NCI-H2227 (cell line): ENCODE measurements around the gene TIGD1.

Source experiments
- DNase-seq: peaks from one replicate; lab custom pipeline; 2025; ENCODE audit not compliant: unreplicated experiment; lab: John Stamatoyannopoulos, UW

TIGD1 gene

DNA sequence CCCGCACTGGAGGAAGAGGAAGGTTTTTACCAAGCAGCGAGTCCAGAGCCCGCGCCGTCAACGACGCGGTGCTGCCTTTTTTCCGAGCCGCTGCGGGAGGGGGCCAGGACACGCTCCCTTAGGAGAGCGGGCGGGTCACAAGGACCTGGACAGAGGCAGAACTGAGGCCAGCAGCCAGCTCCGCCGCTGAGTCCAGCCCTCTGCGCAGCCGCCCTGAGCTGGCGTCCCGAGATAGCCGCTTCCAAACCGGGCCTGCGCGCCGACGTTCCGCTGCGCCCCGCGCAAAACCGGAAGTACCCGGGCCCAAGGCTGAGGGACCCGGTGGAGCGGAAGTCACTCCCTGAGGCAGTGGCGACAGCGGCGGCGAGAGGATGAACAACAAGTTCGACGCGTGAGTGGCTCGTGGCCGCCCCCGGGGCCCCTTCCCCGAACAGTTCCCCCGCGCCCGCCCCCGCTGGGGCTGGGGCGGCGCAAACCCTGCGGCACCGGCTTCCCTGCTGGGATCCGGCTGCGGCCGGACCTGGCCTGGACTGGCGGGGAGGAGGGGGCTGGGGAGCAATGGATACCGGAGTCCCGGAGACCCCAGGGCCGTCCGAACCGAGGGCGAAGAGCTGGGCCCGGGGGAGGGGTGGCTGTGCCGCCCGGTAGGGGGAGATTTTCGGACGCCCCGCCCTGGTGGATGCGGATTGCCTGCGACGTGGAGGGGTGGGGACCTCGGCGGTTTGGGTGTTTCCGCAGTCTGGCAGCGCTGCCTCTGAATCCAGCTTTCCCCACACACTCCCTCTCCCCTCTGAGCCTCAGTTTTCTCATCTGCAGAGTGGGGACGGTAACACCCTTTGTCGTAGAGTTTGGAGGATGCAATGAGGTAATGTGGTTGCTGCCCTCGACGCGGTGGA lies at the start of gene TIGD1, which contains the start of gene EIF4E2:
TIGD1 (minus strand) TSS at position 204 of the 896 bp plus-strand sequence. CDS start 675 bp downstream, outside the sequence.
EIF4E2 (plus strand) TSS at position 336 of the 896 bp plus-strand sequence; CDS start at position 372, 36 bp downstream.
- peak; percentile 97 for DNase-seq

DNA sequence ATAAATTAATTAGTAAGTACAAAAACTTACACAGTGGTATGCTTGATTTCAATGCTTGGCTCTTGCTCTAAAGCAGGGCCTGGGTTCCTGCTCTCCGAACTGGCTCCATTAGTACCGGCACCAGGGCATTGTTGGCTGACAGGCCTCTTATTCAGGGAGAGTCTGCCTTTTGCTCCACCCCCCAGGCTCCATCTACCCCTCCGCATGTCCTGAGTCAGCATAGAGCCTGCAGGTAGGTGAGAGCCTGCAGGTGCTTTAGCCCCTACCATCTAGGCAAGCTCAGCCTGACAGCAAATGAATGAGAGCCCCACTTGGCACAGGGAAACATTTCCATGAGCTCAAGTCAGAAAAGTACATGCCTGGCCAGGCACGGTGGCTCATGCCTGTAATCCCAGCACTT lies 47.9 kb upstream of the TIGD1 start:
- no peak for DNase-seq

DNA sequence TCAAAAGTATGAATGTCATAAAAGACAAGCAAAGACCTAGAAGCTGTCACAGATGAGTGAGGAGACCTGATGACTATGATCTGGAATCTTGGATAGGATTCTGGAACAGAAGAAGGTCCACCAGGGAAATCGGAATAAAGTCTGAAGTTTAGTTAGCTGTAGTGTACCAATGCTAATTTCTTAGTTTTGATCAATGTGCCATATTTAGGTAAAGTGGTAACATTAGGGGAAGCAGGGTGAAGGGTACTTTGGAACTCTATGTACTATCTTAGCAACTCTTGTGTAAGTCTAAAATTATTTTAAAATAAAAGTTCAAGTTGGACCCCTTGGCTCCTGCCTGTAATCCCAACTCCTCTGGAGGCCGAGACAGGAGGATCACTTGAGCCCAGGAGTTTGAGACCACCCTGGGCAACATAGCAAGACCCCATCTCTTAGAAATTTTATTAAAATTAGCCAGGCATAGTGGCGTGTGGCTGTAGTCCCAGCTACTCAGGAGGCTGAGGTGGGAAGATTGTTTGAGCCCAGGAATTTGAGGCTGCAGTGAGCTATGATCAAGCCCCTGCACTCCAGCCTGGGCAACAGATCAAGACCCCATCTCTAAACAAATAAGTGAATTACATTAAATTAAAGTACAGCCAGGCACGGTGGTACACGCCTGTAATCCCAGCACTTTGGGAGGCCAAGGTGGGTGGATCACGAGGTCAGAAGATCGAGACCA lies 47.2 kb upstream of the TIGD1 start:
- no peak for DNase-seq

DNA sequence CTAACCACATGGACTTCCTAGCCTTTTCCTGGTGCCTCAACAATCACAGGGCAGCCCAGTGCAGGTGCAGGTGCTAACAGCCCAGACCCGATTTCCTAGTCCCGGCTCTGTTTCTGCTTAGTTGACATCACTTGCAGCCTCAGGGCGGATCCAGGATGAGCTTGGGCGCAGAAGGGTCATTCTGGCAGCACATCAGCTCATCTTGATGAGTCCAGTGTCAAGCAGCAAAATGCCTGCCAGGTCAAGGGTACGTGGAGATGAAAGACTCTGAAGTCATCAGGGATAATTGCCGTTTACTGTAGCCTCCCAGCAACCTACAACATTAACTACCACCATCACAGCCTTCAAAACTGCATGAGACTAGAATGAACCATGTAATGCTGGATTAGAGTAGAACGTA lies 43.6 kb upstream of the TIGD1 start:
- DNase-seq, result peak; percentile 77

DNA sequence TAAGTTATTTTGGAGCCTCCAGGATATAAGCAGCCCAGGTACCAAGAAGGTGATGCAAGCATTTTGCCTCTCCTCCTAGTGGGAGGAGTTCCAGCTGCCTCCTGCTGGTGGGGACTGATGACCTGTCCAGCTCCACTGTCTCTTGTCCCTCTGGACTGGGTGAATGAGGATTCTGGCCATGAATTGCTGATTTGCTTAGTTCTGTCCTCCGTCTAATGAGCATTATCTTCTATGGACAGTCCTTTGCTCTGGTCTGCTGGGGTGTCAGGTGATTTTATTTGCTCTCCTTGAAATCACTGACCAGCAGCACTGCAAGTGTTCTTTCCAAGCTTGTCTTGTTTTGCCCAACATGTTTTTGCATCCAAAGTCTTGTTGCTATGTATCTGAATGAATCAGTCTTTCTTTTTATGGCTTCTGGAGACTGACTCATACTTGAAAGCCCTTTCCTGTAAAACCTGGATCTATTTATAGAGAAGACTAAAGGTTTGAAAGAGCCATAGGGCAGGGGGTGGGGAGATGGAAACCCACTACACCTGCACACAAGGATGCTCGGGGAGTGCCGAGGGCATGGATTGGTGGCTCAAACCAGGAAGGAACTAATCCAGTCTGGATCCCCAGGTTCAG lies 42.5 kb upstream of the TIGD1 start:
- no peak for DNase-seq

DNA sequence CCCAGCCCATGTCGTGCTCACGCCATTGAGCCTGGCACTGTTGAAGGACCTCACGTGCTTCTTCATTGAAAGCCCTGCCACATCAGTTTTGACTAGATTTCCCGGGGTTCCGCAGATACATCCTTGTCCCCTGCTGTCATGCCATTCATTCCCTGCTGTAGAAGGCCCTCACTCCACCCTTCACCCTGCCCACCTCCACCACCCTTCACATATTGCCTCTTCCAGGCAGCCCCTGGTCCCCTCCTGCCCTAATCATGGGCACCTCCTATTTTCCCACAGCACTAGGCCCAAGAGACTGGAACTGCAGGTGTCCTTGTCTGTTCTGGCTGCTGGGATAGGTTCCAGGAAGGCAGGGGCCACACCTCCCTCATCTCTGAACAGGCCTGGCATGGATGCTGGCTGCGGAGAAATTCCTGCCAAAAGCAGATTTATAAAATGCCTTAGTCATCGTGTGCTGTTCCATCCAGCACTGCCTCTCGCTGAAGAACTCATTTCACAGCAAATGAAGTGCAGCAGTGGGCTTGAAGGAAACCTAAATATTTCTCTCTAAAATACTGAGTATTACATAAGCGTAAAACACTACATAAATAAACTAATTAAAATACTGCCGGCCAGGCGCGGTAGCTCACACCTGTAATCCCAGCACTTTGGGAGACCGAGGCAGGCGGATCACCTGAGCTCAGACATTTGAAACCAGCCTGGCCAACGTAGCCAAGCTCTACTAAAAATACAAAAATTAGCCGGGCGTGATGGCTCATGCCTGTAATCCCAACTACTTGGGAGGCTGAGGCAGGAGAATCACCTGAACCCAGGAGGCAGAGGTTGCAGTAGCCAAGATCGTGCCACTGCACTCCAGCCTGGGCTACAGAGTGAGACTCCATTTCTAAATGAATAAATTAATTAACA lies 38.6 kb upstream of the TIGD1 start:
- DNase-seq, result no peak

DNA sequence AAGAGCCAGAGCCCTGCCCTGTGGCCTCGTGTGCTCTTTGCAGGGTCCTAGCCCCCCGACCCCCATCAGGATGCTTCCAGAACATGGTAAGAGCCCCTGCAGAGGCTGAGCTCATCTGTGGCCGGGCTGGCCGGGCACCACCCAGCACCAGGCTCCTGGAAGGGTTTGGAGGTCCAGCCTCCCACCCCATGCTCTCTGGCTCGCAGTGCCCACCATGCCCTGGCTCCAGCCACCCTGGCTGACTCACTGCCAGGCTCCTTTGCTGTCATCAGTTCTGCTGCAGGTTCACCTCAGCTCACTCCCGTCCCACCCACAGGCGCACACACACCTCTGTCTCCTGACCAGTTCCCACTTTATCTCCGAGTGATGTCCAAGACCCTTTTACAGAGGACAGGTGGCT lies 37.7 kb upstream of the TIGD1 start:
- DNase-seq, result no peak

DNA sequence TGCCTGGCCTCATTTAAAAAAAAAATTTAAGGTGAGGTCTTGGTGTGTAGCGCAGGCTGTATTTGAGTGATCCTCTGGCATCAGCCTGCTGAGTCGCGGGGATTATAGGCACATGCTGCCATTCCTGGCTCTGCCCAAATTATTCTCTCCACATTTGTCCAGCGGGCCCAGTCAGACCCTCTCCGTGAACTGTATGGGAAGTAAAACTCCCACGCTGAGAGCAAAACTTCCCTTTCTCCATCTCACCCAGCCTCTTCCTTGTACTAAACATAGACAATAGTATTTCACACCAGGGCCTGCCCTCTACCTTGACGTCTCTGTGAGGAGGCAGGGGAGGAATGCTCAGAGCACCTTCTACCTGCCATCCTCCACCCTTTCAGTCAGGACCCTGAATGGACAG lies 37.2 kb upstream of the TIGD1 start:
- DNase-seq, result no peak

DNA sequence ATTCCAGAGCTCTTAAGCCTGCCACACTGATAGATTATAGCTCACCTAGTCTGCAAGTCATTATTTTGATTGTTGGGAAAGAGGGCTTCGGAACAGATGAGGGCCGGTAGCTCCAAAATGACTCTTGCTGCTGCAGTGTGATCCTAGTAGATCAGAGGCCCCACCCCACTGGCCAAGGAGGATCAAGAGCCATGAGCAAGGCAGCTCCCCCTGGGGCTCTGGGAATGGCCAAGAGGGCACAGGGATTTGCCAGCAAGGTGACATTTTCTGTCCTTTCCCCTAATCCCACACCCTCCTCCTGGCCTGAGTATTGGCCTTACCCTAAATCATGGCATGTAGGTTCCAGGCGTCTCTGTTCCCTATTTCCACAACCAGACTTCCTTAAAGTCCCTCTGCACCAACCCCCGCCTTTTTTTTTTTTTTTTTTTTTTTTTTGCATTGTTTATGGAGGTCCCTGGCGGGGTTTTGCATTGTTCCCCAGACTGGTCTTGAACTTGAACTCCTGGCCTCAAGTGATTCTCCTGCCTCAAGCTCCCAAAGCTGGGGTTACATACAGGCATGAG lies 36.7 kb upstream of the TIGD1 start:
- no peak for DNase-seq

DNA sequence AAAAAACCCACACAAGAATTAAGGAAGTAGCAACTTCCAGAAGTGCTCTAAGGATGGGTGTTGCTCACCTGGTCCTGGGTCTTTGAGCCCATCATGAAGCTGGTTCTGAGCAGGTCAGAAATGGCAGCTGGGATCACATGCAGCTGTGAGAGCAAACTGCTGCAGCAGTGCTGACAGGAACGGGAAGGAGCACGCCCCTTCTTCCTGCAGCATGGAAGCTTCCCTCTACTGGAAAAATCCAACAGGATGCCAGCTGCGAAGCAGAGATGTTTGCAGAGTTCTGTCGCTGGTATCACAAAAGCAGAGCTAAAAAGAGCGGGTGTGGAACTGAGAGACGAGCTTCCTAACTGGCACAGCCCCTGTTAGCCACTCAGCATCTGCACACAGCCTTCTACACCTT lies 33.9 kb upstream of the TIGD1 start:
- no peak for DNase-seq

DNA sequence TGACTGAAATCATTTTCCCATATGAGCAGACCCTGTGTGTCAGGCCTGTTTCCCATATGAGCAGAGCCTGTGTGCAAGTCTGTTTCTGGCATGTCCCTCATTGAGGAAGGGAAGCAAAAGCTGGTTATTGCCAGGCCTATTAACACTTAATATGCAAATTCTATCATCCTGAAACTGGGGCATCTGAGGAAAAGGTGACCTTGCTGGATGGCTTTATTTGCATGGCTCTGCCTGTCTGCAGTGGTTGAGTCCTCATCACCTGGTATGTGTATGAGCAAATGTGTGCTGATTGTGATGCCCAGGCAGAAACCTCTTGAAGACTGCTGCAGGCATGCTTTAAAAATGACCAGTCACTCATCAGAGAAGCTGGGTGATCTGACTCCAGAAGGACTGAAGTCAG lies 31.4 kb upstream of the TIGD1 start:
- no peak for DNase-seq

DNA sequence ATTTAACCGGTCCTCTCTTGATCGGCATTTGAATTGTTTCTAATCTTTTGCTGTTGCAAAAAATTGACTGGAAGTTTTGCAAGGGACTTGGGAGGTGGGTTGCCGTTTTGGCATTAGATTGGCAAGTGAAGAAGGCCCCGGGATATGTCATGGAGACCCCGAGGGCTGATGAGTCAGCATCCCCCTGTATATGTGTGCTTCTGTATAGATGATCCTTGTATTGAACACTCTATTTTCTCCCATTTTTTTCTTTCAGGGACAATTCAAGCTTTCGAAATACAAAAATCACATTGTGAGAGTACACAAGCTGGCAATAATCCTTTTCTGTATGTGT lies 30.3 kb upstream of the TIGD1 start:
- DNase-seq, result no peak

DNA sequence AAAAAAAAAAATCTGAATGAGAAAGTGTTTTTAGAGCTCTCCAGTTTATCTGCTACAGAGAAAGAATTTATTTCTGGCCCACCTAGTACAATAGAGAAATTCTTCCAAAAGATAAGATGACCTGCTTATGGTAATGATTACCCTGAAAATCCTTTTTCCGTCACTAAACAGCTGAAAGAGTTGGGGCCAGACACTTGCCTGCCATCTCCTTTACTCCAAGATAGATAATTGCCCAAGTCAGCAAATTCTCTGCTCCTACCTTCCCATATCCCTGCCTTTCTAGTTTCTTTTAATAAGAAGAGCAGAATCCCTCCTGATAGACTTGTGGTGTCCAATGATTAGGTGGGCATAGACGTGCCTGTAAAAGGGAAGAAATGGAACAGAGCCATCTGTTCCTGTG lies 28.3 kb upstream of the TIGD1 start:
- DNase-seq, result no peak

DNA sequence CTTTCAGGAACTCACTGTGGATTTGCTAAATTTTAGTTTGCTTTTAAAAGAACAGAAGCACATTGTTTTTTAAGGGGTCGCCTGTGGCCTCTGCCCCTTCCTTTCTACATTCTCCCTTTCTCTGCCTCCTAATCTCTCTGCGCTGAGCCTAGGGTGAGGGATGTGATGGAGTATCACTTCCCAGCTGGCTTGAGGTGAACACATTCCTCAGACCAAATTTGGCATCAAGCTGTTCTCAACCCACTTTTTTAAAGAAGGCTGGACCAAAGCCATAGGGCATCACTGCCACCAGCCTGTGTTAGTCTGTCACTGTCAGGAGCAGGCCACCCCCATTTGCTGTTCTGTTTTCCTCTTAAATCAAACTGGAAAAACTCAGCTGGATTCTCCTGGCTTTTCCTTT lies 27.5 kb upstream of the TIGD1 start:
- no peak for DNase-seq

DNA sequence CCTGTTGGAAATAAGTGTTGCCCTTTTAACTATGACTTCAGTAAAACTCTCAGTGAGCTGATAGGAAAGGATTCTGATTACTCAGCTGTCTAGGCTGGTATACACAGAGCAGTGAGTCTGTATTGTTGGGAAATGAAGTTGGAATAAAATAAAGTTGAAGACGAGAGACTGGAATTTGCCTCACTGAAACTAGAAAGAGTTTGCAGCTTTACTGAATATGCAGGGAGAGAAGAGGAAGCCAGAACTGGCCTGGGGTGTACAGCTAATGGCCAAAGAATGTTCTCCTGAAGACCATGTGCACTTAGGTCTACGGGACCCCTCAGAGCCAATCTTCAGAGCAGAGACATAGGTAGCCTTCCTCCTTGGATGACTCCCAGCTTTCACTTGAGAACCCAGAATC lies 26.6 kb upstream of the TIGD1 start:
- DNase-seq, result no peak

DNA sequence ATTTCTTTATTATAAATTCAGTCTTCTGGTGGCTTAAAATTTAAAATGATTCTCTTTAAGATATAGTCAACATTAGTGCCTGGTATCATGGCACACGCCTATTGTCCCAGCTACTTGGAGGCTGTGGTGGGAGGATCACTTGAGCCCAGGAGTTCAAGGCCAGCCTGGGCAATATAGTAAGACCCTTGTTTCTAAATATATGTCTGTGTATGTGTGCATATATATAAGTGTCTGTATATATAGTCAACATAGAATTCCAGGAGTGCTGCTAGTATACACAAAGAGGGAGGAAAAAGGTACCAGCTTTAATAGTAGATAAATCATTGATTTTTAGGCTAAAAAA lies 25.0 kb upstream of the TIGD1 start:
- DNase-seq, result no peak

DNA sequence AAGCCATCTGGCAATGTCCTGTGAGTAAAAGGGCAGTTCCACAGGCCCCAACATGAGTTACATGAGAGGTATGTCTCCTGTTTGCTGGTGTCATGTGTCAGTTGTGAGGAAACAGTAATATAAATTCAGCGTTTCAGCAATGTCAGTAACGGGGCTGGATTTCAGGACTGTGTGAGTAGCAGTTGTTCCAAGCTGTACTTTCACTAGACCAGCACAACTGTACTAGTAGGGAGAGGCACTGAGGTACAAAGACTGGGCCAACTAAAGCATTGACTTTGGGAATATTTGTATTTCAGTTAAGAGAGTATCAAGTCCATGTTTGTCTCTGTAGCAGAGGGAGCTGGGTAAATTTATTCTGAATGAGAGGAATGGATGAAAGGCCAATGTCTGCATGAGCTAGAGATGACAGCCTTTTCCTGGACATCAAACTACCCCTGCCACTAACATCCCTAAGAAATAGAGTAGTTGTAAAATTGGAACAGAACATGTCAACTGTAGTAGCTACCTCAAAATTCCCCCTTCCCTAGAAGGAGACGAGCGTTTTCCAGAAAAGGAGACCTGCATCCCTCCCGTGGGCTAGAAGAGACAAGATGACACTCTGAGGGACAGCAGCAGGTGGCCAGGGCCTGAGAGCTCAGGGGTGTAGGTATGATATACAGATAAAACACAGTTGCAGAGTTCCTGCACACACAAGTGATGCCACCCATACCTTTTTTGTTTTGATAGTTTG lies 24.5 kb upstream of the TIGD1 start:
- no peak for DNase-seq

DNA sequence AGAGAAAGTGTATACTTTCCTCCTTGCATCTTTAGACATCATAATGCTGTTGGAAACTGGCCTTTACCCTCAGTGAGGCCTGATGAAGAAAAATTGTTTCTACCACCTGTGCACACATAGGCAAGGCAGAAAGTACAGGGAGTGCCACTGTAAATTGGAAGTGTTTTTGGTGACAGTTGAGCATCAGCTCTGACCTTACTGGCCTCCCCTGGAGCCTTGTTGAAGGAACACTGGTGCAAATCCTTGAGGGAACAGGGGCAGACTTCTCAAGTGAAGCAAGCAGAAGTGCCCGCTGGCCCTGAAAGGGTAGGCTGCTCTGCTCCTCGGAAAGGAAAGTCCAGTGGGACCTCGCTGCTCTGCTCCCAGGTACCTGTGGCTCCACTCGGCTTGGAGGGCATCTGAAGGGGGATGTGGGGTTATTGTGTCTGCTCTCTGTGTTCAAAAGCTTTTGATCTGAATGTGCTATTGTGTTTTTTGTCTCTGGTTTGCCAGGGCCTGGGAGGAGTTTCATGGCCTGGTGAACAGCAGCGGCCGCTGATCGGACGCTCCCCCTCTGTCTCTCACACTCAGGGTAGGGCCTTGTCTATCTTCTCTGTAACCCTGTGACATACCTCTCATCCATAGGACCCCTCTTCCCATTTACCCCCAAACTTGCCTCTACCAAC lies 23.5 kb upstream of the TIGD1 start:
- DNase-seq, result no peak

DNA sequence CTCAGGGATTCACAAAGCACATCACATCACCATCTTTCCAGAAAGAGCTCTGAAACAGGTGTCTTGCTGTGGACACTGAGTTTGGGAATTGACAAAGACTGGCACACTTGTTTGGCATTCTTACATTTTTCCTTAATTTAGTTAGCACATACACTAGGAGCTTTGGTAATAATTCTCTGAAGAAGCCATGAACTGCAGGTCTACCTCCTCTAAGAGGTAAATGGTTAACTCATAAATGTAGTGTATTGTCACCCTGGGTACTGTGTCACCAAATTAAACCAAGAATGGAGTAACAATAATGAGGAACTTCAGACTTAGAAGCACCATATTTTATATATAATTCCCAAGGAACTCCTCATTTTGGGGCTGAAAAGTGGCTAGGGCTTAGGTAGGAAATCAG lies 22.7 kb upstream of the TIGD1 start:
- no peak for DNase-seq
